HG03342 (cell line): Measurements from ENCODE around the gene SGSH.

Source experiments
- ATAC-seq: cut with Tn5 transposase; IDR thresholded peaks from one replicate; pipeline ENCODE4 v1.9.1; 2021; ENCODE audit warnings: mild to moderate bottlenecking, moderate library complexity; ENCODE audit not compliant: unreplicated experiment

SGSH gene

DNA sequence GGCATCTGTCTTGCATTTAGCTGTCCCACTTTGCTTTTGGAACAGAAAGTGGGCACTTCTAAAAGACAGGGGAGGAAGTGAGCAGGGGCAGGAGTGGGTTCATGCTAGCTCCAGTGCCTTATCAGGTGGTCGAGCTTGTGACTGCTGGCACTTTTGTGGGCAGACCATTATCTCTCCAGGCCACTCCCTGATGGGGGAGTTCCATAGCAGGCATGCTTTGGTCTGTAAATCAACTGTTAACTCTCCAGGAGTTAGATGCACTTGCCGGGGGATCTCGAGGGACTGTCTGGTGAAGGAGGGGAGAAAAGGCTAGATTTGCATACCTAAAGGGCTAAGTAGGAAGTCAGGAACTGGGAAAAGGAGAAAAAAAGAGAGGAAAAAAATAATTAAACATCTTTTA lies 59.6 kb downstream of the SGSH start:
- ATAC-seq = no peak
